ENCODE results near the gene RIMS1.
A peak's percentile ranks its signal among the peaks of the same experiment; 100 is the strongest.

RIMS1 gene

GRCh38 chr6:72422171-72422570 lies 535.8 kb downstream of the RIMS1 start:
- no peak for TF ChIP-seq CTCF (conservative IDR thresholded peaks at IDR 0.05; ENCODE audit: low read length)
- no peak overlapping the region for H3K4me3 ChIP-seq (ENCODE audit: low read length)
- DNase-seq (ENCODE audit: low read depth) = peak; percentile 71

- no peak for TF ChIP-seq CTCF (conservative IDR thresholded peaks at IDR 0.05; ENCODE audit: low read length)
- no peak overlapping the region for H3K4me3 ChIP-seq (ENCODE audit: low read length)
- no peak for DNase-seq (ENCODE audit: low read depth)
Measured at GRCh38 chr6:72424476-72424875, 538.1 kb downstream of the RIMS1 start.

- DNase-seq (ENCODE audit: low read depth) = peak; percentile 99
- no peak overlapping the region for H3K4me3 ChIP-seq (ENCODE audit: low read length)
- TF ChIP-seq CTCF (conservative IDR thresholded peaks at IDR 0.05; ENCODE audit: low read length) = no peak
Measured at GRCh38 chr6:72425003-72425681, 538.8 kb downstream of the RIMS1 start.

GRCh38 chr6:72440611-72441010 lies 554.3 kb downstream of the RIMS1 start:
- no peak overlapping the region for H3K4me3 ChIP-seq (ENCODE audit: low read length)
- TF ChIP-seq CTCF (conservative IDR thresholded peaks at IDR 0.05; ENCODE audit: low read length) = no peak
- DNase-seq (ENCODE audit: low read depth) = no peak

- H3K4me3 ChIP-seq (ENCODE audit: low read length) = no peak overlapping the region
- no peak for TF ChIP-seq CTCF (conservative IDR thresholded peaks at IDR 0.05; ENCODE audit: low read length)
- DNase-seq (ENCODE audit: low read depth) = no peak
Measured at GRCh38 chr6:72446430-72446829, 560.1 kb downstream of the RIMS1 start.

Measured in AG10803 (cell line).